ENCODE measurements around the gene ALKBH2. TPM values are rescaled to one million over a fixed set of nuclear protein-coding genes. Genes with fewer than 3 reads are reported as not detected.
"Not testable (repeated sequence)": the region's sequence is repeated elsewhere in the genome, so short reads cannot be mapped to it uniquely, and the experiment has no call there.

The ALKBH2 gene
- total RNA-seq, 4 donors from 2014 or later, result 17.6 to 36.5 (median 26.0) TPM

GRCh38 chr12:109053382-109054123, 39.7 kb downstream of the ALKBH2 start:
- H3K4me3 ChIP-seq (ENCODE audit: low read depth, poor library complexity, severe bottlenecking), result peak overlapping the region; percentile 78
- intact Hi-C loops (cut with DNase I; ENCODE audit: low total_unique reads), result no loop called here
- no peak for TF ChIP-seq POLR2A (IDR thresholded peaks at IDR 0.05)
- TF ChIP-seq CTCF (IDR thresholded peaks at IDR 0.05), result no peak
- 17 to 25% methylated on average over 9 of the region's 9 CpGs for WGBS, 2 donors
- no peak for DNase-seq (ENCODE audit: low spot score in 2 of 2)

- peak within 1 kb of the TSS; percentile 78 for H3K4me3 ChIP-seq (ENCODE audit: low read depth, poor library complexity, severe bottlenecking)
- intact Hi-C loops (cut with DNase I; ENCODE audit: low total_unique reads), result no loop called here
- peak; percentile 75 to 96 for DNase-seq (ENCODE audit: low spot score in 2 of 2)
- WGBS, 2 donors, result 0% methylated on average over 30 to 60 of the region's 61 CpGs
- TF ChIP-seq POLR2A (IDR thresholded peaks at IDR 0.05) (no peak), CTCF (IDR thresholded peaks at IDR 0.05) (no peak)
Observed at GRCh38 chr12:109052414-109053323, 40.6 kb downstream of the ALKBH2 start, which contains the start of gene USP30. TSS of gene USP30 (plus strand) at chr12:109052576. CDS start at chr12:109052679, 103 bp downstream.

- 11 to 17% methylated on average over 6 of the region's 6 CpGs for WGBS, 2 donors
- intact Hi-C loops (cut with DNase I; ENCODE audit: low total_unique reads), result no loop called here
- peak overlapping the region; percentile 78 for H3K4me3 ChIP-seq (ENCODE audit: low read depth, poor library complexity, severe bottlenecking)
Observed at GRCh38 chr12:109052097-109052413, 41.2 kb downstream of the ALKBH2 start.

GRCh38 chr12:109049794-109050193, 43.5 kb downstream of the ALKBH2 start:
- 71 to 82% methylated on average over 8 of the region's 8 CpGs for WGBS, 2 donors
- DNase-seq (ENCODE audit: low spot score in 2 of 2); intact Hi-C loops (cut with DNase I; ENCODE audit: low total_unique reads); H3K4me3 ChIP-seq (ENCODE audit: low read depth, poor library complexity, severe bottlenecking): not testable (repeated sequence)

More at GRCh38 chr12:109052097-109052413, 41.2 kb downstream of the ALKBH2 start:
- DNase-seq (ENCODE audit: low spot score in 2 of 2), result no peak
- TF ChIP-seq POLR2A (IDR thresholded peaks at IDR 0.05) (no peak), CTCF (IDR thresholded peaks at IDR 0.05) (no peak)

- intact Hi-C loops (cut with DNase I; ENCODE audit: low total_unique reads); DNase-seq (ENCODE audit: low spot score in 2 of 2); H3K4me3 ChIP-seq (ENCODE audit: low read depth, poor library complexity, severe bottlenecking): not testable (repeated sequence)
- WGBS, 2 donors, result 78 to 84% methylated on average over 3 of the region's 3 CpGs
Observed at GRCh38 chr12:109048706-109049105, 44.6 kb downstream of the ALKBH2 start.

- 80 to 81% methylated on average over 8 of the region's 8 CpGs for WGBS, 2 donors
- no peak overlapping the region for H3K4me3 ChIP-seq (ENCODE audit: low read depth, poor library complexity, severe bottlenecking)
- no peak for DNase-seq (ENCODE audit: low spot score in 2 of 2)
- TF ChIP-seq CTCF (IDR thresholded peaks at IDR 0.05), result no peak
- no peak for TF ChIP-seq POLR2A (IDR thresholded peaks at IDR 0.05)
- intact Hi-C loops (cut with DNase I; ENCODE audit: low total_unique reads), result no loop called here
Observed at GRCh38 chr12:109047081-109047805, 46.0 kb downstream of the ALKBH2 start.

Data from lower leg skin (tissue), 4 donors.